Mammary epithelial cell (primary cell): Measurements from ENCODE around the gene CERS5.

Experiments
- EZH2 ChIP-seq: IDR thresholded peaks from 2 replicates; pipeline ENCODE4 v1.6.1; 2012; ENCODE audit warnings: low read length, inconsistent platforms, borderline replicate concordance
- TF ChIP-seq, protein P1 (sequence below), 2 donors: IDR thresholded peaks in 1 of 2; conservative IDR thresholded peaks in 1 of 2; 2 replicates each; pipeline ENCODE4 v1.5.1; 2011 to 2012; ENCODE audit warnings: inconsistent platforms in 2 of 2, low read length in 2 of 2, mild to moderate bottlenecking in 2 of 2, control low read depth in 1 of 2, low read depth in 1 of 2; ENCODE audit not compliant: insufficient read depth in 1 of 2; ENCODE audit errors: extremely low read depth in 1 of 2

- TF ChIP-seq, protein P1, sequence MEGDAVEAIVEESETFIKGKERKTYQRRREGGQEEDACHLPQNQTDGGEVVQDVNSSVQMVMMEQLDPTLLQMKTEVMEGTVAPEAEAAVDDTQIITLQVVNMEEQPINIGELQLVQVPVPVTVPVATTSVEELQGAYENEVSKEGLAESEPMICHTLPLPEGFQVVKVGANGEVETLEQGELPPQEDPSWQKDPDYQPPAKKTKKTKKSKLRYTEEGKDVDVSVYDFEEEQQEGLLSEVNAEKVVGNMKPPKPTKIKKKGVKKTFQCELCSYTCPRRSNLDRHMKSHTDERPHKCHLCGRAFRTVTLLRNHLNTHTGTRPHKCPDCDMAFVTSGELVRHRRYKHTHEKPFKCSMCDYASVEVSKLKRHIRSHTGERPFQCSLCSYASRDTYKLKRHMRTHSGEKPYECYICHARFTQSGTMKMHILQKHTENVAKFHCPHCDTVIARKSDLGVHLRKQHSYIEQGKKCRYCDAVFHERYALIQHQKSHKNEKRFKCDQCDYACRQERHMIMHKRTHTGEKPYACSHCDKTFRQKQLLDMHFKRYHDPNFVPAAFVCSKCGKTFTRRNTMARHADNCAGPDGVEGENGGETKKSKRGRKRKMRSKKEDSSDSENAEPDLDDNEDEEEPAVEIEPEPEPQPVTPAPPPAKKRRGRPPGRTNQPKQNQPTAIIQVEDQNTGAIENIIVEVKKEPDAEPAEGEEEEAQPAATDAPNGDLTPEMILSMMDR (conservative IDR thresholded peaks at IDR 0.05 in 1 of 2, IDR thresholded peaks at IDR 0.05 in 1 of 2; ENCODE audit: extremely low read depth in 1 of 2, insufficient read depth in 1 of 2, low read depth in 1 of 2, low read length in 2 of 2), result no peak
- no peak for TF ChIP-seq EZH2
These were observed 44.0 kb downstream of the CERS5 start for GRCh38 chr12:50123203-50123602.
